Transverse colon (tissue), 4 donors: Measurements from ENCODE around the gene TMED8. TPM values are rescaled to one million over a fixed set of nuclear protein-coding genes. Genes with fewer than 3 reads are reported as not detected.

Experiments used
- DNase-seq: peaks from one replicate; pipeline ENCODE4 v3.0.0-alpha.2; 2019
- H3K27ac ChIP-seq, 4 donors: fragments of 200-600 bp; sonication (generic); 2 replicates each; pipeline ENCODE4 v1.5.1; 2016 to 2018; ENCODE audit warnings: inconsistent platforms in 4 of 4
- H3K27me3 ChIP-seq: fragments of 200-600 bp; sonication (generic); 2 replicates; pipeline ENCODE4 v1.5.1; 2017; ENCODE audit warnings: inconsistent platforms
- H3K36me3 ChIP-seq, 4 donors: fragments of 200-600 bp; sonication (generic); 2 replicates each; pipeline ENCODE4 v1.5.1; 2017 to 2019; ENCODE audit warnings: inconsistent platforms in 4 of 4
- H3K4me1 ChIP-seq, 4 donors: fragments of 200-600 bp; sonication (generic); 2 replicates each; pipeline ENCODE4 v1.5.1; 2017 to 2020; ENCODE audit warnings: inconsistent platforms in 4 of 4
- H3K4me3 ChIP-seq, 4 donors: fragments of 200-600 bp; sonication (generic); 1 replicate in 1 of 4; 2 replicates in 3 of 4; pipeline versions ENCODE4 v1.5.1 to v1.6.1; 2017 to 2019; ENCODE audit warnings: inconsistent platforms in 4 of 4
- H3K9me3 ChIP-seq, 2 donors: fragments of 200-600 bp; sonication (generic); 2 replicates each; pipeline ENCODE4 v1.5.1; 2017 to 2019; ENCODE audit warnings: inconsistent platforms in 2 of 2
- CTCF ChIP-seq, 5 experiments: fragments of 200-600 bp in 3 of 5; fragments of 450-650 bp in 2 of 5; sonication (generic) in 3 of 5; IDR thresholded peaks; 1 replicate in 2 of 5; 2 replicates in 3 of 5; pipeline ENCODE4 v1.5.1; 2016 to 2017; ENCODE audit warnings: antibody characterized with exemption in 5 of 5, inconsistent platforms in 3 of 5, mild to moderate bottlenecking in 2 of 5, moderate library complexity in 1 of 5
- EP300 ChIP-seq: sonication (generic); formaldehyde crosslinking; IDR thresholded peaks from one replicate; pipeline ENCODE4 v1.6.1; 2017; ENCODE audit warnings: antibody characterized with exemption, low read depth
- POLR2A ChIP-seq: fragments of 450-650 bp; IDR thresholded peaks from one replicate; pipeline ENCODE4 v1.6.1; 2016; ENCODE audit warnings: antibody characterized with exemption, mild to moderate bottlenecking, moderate library complexity
- POLR2AphosphoS5 ChIP-seq, 3 donors: sonication (generic); formaldehyde crosslinking; IDR thresholded peaks; one replicate each; pipeline ENCODE4 v1.6.1; 2016; ENCODE audit warnings: antibody characterized with exemption in 3 of 3
- WGBS, 2 donors: methylation state at CpG; one replicate each; pipeline ENCODE4 v1.1.5; 2018; ENCODE audit warnings: low coverage in 1 of 2; 5-methylcytosine and 5-hydroxymethylcytosine counted together
- in situ Hi-C, 4 donors: fragments of 200-750 bp; cut with MboI; loops; one replicate each; pipeline versions ENCODE4 v1.15.0 to v1.15.1; 2017; ENCODE audit warnings: low sequenced_read_pairs in 3 of 4, low pct_ligation_motif_present in 1 of 4, low pct_unique_long_range_greater_than_20kb in 1 of 4
- intact Hi-C: fragments of 100-400 bp; cut with DNase I; formaldehyde crosslinking; loops from one replicate; pipeline ENCODE4 v1.15.1; 2023; ENCODE audit warnings: low total_unique reads
- total RNA-seq, 4 donors: library from RNA; depleted of rRNA; stranded (reverse); fragments of >200 nt; gene quantifications; one replicate each; pipeline ENCODE4 v1.1.0, GENCODE V29; 2016

Gene TMED8
- total RNA-seq, 4 donors from 2014 or later: 4.9 to 9.2 (median 6.2) TPM

GRCh38 chr14:77347751-77348150, 29.1 kb downstream of the TMED8 start:
- no peaks in the 10 kb centered on the region for H3K9me3 ChIP-seq
- H3K27ac ChIP-seq: no peak overlapping the region
- H3K4me3 ChIP-seq: no peak overlapping the region
- intact Hi-C loops (no loop called here), in situ Hi-C loops (no loop called here)
- no peaks in the 10 kb centered on the region for H3K4me1 ChIP-seq
- no peaks in the 10 kb centered on the region for H3K27me3 ChIP-seq
- H3K36me3 ChIP-seq: peaks cover 0 to 10% (median 0%) of the 10 kb centered on the region in 4 donors
- WGBS, 2 donors: 60 to 78% methylated on average over 2 to 3 of the region's 3 CpGs
- TF ChIP-seq EP300 (no peak), CTCF (IDR thresholded peaks at IDR 0.05) (no peak), POLR2AphosphoS5 (IDR thresholded peaks at IDR 0.05) (no peak), POLR2A (no peak)
- DNase-seq: no peak

GRCh38 chr14:77346495-77346894, 30.4 kb downstream of the TMED8 start:
- H3K27me3 ChIP-seq: no peaks in the 10 kb centered on the region
- no peak for DNase-seq
- WGBS, 2 donors: 94 to 100% methylated on average over 1 to 2 of the region's 2 CpGs
- in situ Hi-C loops: no loop called here
- H3K4me3 ChIP-seq: no peak overlapping the region
- TF ChIP-seq POLR2A (no peak), EP300 (no peak), POLR2AphosphoS5 (IDR thresholded peaks at IDR 0.05) (no peak), CTCF (IDR thresholded peaks at IDR 0.05) (no peak)
- H3K4me1 ChIP-seq: no peaks in the 10 kb centered on the region
- H3K9me3 ChIP-seq: no peaks in the 10 kb centered on the region
- H3K27ac ChIP-seq: no peak overlapping the region
- intact Hi-C loops: no loop called here
- peaks cover 0 to 12% (median 0%) of the 10 kb centered on the region in 4 donors for H3K36me3 ChIP-seq

- Histone ChIP-seq H3K27me3 (no peaks in the 10 kb centered on the region), H3K4me3 (no peak overlapping the region), H3K9me3 (no peaks in the 10 kb centered on the region), H3K4me1 (no peaks in the 10 kb centered on the region), H3K27ac (no peak overlapping the region), H3K36me3 (peaks cover 0 to 6% (median 0%) of the 10 kb centered on the region in 4 donors)
- no peak for TF ChIP-seq EP300
- TF ChIP-seq CTCF (IDR thresholded peaks at IDR 0.05): no peak
- TF ChIP-seq POLR2AphosphoS5 (IDR thresholded peaks at IDR 0.05): no peak
- no peak for TF ChIP-seq POLR2A
- intact Hi-C loops: no loop called here
- in situ Hi-C loops: no loop called here
- DNase-seq: no peak
- WGBS, 2 donors: 86 to 100% methylated on average over 3 of the region's 3 CpGs
Measured at GRCh38 chr14:77344377-77344996, 32.4 kb downstream of the TMED8 start.

- no peak for DNase-seq
- no peak for TF ChIP-seq EP300
- no peak for TF ChIP-seq CTCF (IDR thresholded peaks at IDR 0.05)
- no peak for TF ChIP-seq POLR2A
- TF ChIP-seq POLR2AphosphoS5 (IDR thresholded peaks at IDR 0.05): no peak
- no peak overlapping the region for H3K27ac ChIP-seq
- peaks cover 0 to 6% (median 0%) of the 10 kb centered on the region in 4 donors for H3K36me3 ChIP-seq
- intact Hi-C loops: no loop called here
- H3K4me3 ChIP-seq: no peak overlapping the region
- in situ Hi-C loops: no loop called here
- no peaks in the 10 kb centered on the region for H3K27me3 ChIP-seq
- WGBS, 2 donors: 86 to 90% methylated on average over 2 of the region's 2 CpGs
- H3K4me1 ChIP-seq: no peaks in the 10 kb centered on the region
- H3K9me3 ChIP-seq: no peaks in the 10 kb centered on the region
Measured at GRCh38 chr14:77343662-77344061, 33.2 kb downstream of the TMED8 start.
